ENCODE results near the gene F7.
"Not testable (repeated sequence)": the region's sequence is repeated elsewhere in the genome, so short reads cannot be mapped to it uniquely, and the experiment has no call there.

F7 gene

GRCh38 chr13:113105032-113105920, at the start of gene F7:
Gene F7 (plus strand): TSS chr13:113105791. CDS start chr13:113105842, 51 bp downstream.
- DNase-seq, result no peak

DNA sequence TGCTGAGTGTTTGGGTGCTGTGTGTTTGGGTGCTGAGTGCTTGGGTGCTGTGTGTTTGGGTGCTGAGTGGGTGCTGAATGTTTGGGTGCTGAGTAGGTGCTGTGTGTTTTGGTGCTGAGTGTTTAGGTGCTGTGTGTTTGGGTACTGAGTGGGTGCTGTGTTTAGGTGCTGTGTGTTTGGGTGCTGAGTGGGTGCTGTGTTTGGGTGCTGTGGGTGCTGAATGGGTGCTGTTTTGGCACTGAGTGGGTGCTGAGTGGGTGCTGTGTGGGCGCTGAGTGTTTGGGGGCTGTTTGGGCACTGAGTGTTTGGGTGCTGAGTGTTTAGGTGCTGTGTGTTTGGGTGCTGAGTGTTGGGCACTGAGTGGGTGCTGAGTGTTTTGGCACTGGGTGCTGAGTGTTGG, 48.5 kb upstream of the F7 start:
- DNase-seq, result no peak

- DNase-seq, result not testable (repeated sequence)
Measured at GRCh38 chr13:113057559-113057958, 48.0 kb upstream of the F7 start.

GRCh38 chr13:113058129-113058987, 47.2 kb upstream of the F7 start:
- no peak for DNase-seq

DNA sequence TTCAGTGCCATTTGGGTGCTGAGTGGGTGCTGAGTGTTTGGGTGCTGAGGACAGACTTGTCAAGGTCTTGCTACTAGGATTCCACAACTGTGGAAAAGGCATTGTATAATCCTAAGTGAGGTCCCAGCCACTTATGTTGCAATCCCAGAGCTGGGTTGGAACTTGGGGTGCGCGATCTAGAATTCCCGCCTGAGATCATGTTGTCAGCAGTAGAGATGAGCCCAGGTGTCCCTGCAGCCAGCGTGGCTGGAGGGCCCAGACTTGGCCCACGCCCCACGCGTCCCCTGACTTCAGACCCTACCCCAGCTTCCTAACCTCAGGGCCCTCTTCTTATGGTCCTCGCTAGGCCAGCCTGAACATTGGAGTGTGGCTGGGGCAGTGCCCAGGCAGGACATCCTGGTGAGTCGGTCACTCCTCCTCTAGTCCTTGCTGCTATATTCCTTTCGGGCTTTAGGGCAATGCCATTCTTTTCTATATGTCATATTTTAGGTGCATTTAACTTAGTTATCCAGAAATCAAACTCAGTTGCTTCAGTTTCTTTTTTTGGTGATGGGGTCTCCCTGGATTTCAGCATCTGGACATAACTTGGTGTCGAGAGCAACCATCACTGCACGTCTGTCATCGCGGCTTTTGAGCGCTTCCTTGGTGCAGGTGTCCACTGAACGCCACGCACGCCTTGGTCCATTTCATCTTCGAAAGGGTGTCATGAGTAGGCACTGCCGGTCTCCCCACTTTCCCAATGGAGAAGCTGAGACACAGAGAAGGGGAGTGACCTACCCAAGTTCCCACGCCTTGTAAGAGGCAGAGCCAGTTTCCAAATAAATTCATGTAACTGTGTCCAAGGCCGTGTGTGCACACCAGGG, 46.4 kb upstream of the F7 start:
- no peak for DNase-seq

DNA sequence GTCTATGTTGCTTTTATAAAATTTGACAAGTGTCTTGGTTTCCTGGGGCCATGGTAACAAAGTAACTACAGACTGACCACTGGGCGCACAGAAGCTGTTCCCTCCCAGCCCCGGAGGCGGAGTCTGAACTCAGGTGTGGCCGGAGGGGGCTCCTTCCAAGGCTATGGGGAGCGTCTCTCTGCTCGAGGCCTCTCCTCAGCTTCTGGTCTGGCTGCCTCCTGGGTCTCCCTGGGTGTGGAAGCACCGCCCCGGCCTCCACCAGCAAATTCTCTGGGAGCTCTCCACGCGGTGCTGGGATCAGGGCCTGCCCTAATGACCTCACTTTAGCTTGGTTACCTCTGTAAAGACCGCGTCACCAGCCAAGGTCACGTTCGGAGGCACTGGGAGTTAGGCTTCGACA, 45.7 kb upstream of the F7 start:
- DNase-seq, result no peak

DNA sequence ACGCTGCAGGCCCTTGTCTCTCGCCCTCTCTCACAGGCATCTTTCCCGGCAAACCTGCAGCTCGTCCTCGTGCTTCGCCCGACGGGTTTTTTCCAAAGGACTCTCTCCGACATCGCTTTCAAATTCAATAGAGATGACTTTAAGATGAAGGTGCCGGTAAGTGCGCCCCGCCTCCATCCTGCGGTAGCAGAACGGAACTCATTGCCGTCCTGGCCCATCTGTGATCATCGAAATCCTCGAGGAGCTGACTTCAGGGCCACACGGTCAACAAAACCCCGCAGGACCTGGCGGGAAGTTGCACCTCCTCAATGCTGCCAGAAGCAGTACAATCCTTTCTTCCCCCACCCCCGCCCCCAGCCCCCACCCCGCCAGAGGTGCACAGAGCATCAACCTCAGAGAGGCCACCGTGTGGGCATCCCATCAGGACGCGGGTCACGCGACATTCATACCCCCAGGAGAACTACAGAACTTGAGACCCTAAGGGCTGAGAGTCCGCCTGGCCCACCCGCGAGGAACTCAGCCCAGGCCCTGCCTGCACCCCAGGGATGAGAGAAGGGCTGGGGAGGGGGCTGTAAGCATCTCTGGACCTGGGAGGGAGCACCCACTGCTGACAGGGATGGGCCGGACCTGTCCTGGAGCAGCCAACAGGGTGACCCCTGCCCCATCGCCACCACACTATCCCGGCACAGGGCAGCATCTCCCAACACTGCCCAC, 44.9 kb upstream of the F7 start:
- no peak for DNase-seq

DNA sequence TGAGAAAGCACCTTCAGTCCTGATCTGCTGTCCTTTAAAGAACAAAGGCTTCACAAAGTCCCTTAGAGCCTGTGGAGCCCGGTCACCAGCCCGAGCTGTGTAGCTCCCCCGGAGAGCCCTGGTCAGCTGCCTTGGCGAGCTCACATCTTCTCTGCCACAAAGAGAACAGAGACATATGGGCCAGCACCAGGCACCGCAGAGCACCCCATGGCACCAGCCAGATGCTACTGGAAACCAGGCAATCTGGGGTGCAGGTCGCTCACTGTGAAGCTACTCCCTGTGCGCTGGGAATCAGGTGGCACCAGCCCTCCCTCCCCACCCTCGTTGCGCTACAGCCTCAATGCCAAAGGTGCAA, 44.3 kb upstream of the F7 start:
- DNase-seq, result no peak

GRCh38 chr13:113061796-113062425, 43.7 kb upstream of the F7 start:
- no peak for DNase-seq

DNA sequence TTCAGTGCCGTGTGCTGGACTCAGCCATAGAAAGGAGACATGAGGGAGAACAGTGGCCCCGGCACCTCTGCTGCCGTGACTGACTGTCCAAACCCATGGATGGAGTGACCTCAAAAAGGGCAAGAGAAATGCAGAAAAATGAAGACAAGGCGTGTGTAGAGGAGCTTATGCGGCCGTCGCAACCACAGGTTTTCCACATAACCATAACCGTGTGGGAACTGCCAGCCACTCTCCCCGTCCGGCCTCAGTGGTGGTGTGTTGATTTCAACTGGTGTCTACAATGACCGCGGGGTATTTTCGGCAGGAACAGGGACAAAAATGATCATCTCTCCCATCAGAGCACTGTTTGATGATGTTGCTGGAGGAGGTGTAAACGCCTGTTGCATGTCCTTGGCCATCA, 42.9 kb upstream of the F7 start:
- DNase-seq, result no peak

DNA sequence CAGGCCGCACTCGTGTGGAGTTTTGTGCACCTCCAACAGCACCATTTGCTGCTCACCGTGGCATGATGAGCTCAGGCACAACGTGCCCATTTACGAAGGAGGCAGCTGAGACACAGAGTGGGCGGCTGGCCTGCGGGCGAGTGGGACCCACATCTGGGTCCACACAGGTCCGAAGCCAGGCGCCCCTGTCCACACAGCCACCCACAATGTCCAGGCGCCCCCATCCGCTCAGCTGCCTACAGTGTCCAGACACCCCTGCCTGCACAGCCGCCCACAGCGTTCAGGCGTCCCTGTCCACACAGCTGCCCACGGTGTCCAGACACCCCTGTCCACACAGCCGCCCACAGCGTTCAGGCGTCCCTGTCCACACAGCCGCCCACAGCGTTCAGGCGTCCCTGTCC, 42.5 kb upstream of the F7 start:
- DNase-seq, result no peak

DNA sequence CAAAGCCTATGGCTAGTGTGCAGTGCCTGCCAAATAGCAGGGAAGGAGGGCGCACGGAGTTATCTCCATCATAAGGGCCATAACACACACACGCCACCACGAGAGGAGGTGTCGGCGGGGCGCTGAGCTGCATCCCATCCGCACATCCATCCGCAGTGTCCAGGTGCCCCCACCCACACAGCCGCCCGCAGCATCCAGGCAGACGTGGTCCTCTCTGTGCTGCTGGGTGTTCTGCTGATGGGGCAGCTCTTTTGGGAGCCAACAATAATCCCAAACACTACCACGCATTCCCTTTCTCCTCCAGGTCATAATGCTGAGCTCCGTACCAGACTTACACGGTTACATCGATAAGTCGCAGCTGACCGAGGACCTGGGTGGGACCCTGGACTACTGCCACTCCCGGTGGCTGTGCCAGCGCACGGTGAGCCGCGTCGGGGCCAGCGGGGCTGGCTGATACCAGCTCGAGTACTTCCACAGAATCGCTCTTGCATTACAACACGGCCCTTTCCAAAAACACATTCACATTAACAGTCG, 41.5 kb upstream of the F7 start:
- no peak for DNase-seq

- DNase-seq, result no peak
Measured at GRCh38 chr13:113064534-113065405, 40.8 kb upstream of the F7 start.

- no peak for DNase-seq
Measured at GRCh38 chr13:113065406-113066141, 40.0 kb upstream of the F7 start.

DNA sequence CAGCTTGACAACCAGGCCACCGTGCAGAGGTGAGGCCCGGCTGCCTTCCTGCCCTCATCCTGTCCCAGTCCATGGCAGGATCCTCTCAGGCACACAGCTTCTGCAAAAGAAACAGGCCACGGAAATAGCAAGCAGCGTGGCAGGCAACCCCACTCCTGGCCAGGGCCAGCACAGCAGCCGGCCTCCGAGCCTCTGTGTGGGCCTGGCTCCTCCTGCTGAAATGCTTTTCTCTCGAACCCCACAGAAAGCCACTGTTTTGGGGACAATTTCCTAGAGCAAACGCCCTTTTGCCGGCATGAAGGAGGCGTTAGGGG, 39.5 kb upstream of the F7 start:
- no peak for DNase-seq

- no peak for DNase-seq
Measured at GRCh38 chr13:113066746-113067145, 38.8 kb upstream of the F7 start.

- no peak for DNase-seq
Measured at GRCh38 chr13:113069861-113070805, 35.5 kb upstream of the F7 start.

GRCh38 chr13:113070855-113071254, 34.7 kb upstream of the F7 start:
- no peak for DNase-seq

DNA sequence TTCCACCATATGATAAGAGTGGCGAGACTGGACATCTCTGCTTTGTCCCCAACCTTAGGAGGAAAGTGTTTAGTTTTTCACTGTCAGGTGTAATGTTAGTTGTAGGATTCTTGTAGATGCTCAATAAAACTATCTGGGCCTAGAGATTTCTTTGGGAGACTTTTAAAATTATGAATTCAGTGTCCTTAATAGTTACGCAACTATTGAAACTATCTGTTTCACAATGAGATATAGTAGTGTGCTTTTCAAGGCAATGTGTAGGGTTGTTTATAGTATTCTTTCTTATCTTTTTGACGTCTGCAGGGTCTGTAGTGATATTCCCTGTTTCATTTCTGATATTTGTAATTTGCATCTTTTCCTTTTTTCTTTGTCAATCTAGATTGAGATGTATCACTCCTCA, 33.2 kb upstream of the F7 start:
- no peak for DNase-seq
